Umbilical cord (tissue), 2 donors: Measurements from ENCODE around the gene UGT2B10. TPM values are rescaled to one million over a fixed set of nuclear protein-coding genes. Genes with fewer than 3 reads are reported as not detected.

Experiments
- DNase-seq: peaks from one replicate; pipeline ENCODE4 v3.0.0-alpha.2; 2015; ENCODE audit warnings: low spot score
- total RNA-seq: library from RNA; depleted of rRNA; stranded (reverse); fragments of >200 nt; gene quantifications from one replicate; pipeline ENCODE4 v1.2.3, GENCODE V29; 2014; ENCODE audit warnings: low replicate concordance; ENCODE audit not compliant: insufficient read depth

The UGT2B10 gene
- total RNA-seq, 1 donor from 2014 or later = 0.96 TPM

DNA sequence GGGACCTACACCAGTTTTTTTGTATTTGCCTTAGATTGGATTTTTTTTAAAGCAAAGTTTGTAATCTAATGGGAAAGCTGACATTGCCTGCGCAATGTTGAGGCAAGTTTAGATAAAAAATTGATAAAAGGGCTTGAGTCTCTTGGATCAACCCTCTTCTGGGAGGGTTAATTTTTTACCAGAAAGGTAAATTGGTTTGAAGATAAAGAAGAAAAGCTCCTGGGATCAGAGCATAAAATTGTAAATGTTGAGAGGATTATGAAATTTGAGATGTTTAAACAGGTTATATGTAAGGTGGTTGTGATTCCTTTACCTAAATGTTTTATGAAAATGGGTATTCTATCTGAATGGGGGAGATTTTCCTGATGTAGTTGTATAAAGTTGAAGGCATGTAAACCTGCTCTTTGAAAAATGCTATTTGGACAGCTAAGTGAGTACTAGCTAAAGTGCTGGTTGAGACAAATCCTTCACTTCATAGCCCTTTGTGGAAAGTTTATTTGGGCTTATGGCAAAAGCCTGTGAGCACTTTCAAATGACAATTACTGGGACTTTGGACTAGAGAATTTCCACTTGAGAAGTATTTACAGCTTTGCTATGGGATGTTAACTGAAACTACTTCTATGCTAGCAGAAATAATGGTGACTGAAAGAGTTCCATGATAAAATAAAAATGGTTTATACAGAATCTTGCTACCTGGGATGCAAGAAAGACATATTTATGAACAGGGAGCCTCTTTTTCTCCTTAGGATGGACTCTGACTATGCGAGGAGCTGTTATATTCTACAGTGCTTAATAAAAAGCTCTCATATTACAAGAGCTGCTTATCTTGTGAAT lies 56.2 kb downstream of the UGT2B10 start:
- peak; percentile 19 for DNase-seq

DNA sequence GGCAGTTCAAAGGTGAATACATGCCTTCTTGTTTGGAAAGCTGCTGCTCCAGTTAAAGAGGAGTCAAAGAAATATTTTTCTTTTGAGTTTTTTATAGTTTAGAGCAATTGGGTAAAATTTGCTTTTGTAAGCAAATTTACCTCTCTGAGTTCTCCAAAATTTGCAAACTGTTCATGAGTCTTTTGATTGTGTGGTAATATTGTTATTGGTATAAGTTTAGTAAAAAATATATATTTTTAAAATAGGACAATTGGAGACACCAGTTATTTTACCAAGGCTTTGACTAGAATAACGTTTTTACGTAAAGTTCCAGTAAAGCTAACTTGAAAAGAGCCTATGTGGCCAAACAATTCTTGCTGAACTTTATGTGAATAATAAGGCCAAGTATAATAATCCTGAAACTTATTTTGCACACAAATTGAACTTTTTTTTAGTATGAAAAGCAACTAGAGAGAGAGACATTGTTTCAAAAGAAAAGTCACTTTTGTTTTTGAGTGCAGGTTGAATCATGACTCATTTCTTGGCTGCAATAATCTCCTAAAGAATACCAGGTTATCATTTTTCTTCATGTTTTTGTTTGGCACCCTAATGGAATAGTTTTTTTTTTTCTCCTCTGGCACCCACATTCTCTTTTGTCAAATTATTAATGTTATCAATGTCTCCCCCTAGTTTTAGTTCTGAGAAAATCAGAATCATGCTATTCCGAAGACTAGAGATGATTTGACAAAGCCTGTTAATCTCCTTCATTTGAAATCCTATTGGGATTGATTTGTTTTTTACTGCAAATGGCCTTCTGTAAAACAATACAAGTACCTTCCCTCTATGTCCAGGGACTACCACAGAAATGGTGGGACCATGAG lies 57.1 kb downstream of the UGT2B10 start:
- DNase-seq = no peak

DNA sequence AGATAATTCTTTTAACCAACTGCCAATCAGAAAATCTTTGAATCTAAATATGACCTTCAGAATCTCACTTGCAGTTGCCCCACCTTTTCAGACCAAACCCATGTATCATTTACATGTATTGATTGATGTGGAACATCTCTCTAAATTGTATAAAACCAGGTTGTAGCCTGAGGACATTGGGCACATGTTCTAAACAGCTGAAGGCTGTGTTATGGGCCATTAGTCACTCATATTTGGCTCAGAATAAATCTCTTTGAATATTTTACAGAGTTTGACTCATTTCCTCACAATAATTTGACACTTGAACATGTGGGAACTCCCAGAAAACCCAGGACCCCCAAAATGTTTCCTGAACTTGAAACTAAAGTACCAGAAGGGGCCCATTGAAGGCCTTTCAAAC lies 58.7 kb downstream of the UGT2B10 start:
- DNase-seq = no peak

DNA sequence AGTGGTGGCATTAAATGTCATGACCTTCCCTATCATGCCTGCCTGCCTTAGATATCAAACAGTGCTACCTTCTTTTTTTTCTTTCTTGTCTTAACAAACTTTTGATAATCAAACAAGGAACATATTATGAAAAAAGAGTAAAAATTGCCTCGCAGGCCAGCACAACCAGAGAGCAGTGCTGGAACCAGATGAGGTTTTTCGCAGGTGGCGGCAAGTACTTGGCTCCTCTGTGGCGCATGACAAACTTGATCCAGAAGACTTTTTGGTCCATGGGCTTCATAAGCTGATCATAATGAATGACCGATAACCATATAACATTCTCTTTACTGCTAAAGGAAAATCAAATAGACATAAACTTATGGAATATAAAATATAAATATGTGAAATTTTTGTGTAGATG lies 61.8 kb downstream of the UGT2B10 start:
- no peak for DNase-seq

DNA sequence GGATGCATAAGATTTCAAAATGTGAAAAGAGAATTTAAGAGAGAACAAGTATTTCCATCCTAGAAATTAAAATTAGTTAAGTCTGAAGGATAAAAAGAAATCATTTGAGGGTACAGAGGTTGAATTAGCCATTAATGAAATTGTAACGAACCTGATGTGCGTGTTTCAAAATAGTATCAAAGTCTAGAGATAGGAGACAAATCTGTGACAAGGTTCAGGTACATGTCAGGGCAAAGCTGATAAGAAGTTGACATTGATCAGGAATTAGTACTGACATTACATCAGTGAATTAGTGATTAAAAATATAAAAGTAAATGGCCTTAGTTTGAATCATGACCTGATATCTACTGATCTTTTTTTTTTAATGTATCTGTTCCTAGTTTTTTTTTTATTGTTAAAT lies 62.3 kb downstream of the UGT2B10 start:
- DNase-seq = no peak

Other genes starting within 250 kb of the UGT2B10 start
- gene UGT2B17, start 239.7 kb upstream of the UGT2B10 start, total RNA-seq = not detected
- gene UGT2B15, start 145.3 kb upstream of the UGT2B10 start, total RNA-seq = 4.6 TPM
- 0.72 TPM for gene UGT2A3, start 135.8 kb downstream of the UGT2B10 start, total RNA-seq